HepG2 (cell line): Measurements from ENCODE around the gene ITIH3. TPM values are rescaled to one million over a fixed set of nuclear protein-coding genes. Genes with fewer than 3 reads are reported as not detected.

Source experiments
- CEBPZ ChIP-seq: IDR thresholded peaks from 2 replicates; pipeline ENCODE4 v1.6.1; 2012; ENCODE audit warnings: low read length, improper control_type of control experiment
- CSRNP1 ChIP-seq: sonication (generic); formaldehyde crosslinking; IDR thresholded peaks from 2 replicates; pipeline ENCODE4 v1.8.1; 2023; ENCODE audit warnings: mild to moderate bottlenecking, missing genetic modification reagents
- DBP ChIP-seq: sonication (generic); formaldehyde crosslinking; IDR thresholded peaks from 2 replicates; pipeline ENCODE4 v1.4.0; 2020; ENCODE audit warnings: missing genetic modification reagents; ENCODE audit errors: not compliant biosample characterization
- ELK4 ChIP-seq: sonication (generic); formaldehyde crosslinking; IDR thresholded peaks from 2 replicates; pipeline ENCODE4 v1.9.0; 2021; ENCODE audit warnings: missing genetic modification reagents, borderline replicate concordance
- FOSL2 ChIP-seq: sonication (generic); formaldehyde crosslinking; IDR thresholded peaks from 2 replicates; pipeline ENCODE4 v1.4.0; 2020; ENCODE audit warnings: missing genetic modification reagents
- HDAC2 ChIP-seq: sonication (generic); formaldehyde crosslinking; IDR thresholded peaks from 2 replicates; pipeline ENCODE4 v1.4.0; 2020; ENCODE audit warnings: missing genetic modification reagents
- HNRNPL ChIP-seq: fragments of 200-400 bp; formaldehyde crosslinking; IDR thresholded peaks from 2 replicates; pipeline ENCODE4 v1.6.1; 2017; ENCODE audit warnings: mild to moderate bottlenecking, low read depth, low read length
- PHF8 ChIP-seq: sonication (generic); formaldehyde crosslinking; IDR thresholded peaks from 2 replicates; pipeline ENCODE4 v1.5.0; 2020; ENCODE audit warnings: missing genetic modification reagents
- RCOR2 ChIP-seq: IDR thresholded peaks from 2 replicates; pipeline ENCODE4 v1.6.1; 2016; ENCODE audit warnings: missing biosample characterization, missing genetic modification reagents
- REXO4 ChIP-seq: sonication (generic); formaldehyde crosslinking; IDR thresholded peaks from 2 replicates; pipeline ENCODE4 v1.8.0; 2022; ENCODE audit warnings: missing genetic modification reagents, mild to moderate bottlenecking, borderline replicate concordance
- ZFYVE20 ChIP-seq: sonication (generic); formaldehyde crosslinking; IDR thresholded peaks from 2 replicates; pipeline ENCODE4 v1.8.0; 2023; ENCODE audit warnings: low read depth, mild to moderate bottlenecking, moderate library complexity, missing genetic modification reagents, borderline replicate concordance
- ZNF317 ChIP-seq: sonication (generic); formaldehyde crosslinking; IDR thresholded peaks from 2 replicates; pipeline ENCODE4 v1.5.0; 2020; ENCODE audit warnings: mild to moderate bottlenecking, missing genetic modification reagents
- ZNF362 ChIP-seq: sonication (generic); formaldehyde crosslinking; IDR thresholded peaks from 2 replicates; pipeline ENCODE4 v1.4.0; 2020; ENCODE audit warnings: missing genetic modification reagents, mild to moderate bottlenecking, borderline replicate concordance
- ZNF468 ChIP-seq: sonication (generic); formaldehyde crosslinking; IDR thresholded peaks from 2 replicates; pipeline ENCODE4 v1.8.0; 2022; ENCODE audit warnings: mild to moderate bottlenecking, moderate library complexity, missing genetic modification reagents
- ZNF484 ChIP-seq: sonication (generic); formaldehyde crosslinking; IDR thresholded peaks from 2 replicates; pipeline ENCODE4 v1.5.1; 2020; ENCODE audit warnings: mild to moderate bottlenecking, low read depth, missing genetic modification reagents, borderline replicate concordance
- ZNF501 ChIP-seq: sonication (generic); formaldehyde crosslinking; IDR thresholded peaks from 2 replicates; pipeline ENCODE4 v1.5.1; 2020; ENCODE audit warnings: mild to moderate bottlenecking, moderate library complexity, missing genetic modification reagents
- ZNF558 ChIP-seq: sonication (generic); formaldehyde crosslinking; IDR thresholded peaks from 2 replicates; pipeline ENCODE4 v1.9.0; 2022; ENCODE audit warnings: mild to moderate bottlenecking, missing genetic modification reagents, borderline replicate concordance
- ZNF766 ChIP-seq: sonication (generic); formaldehyde crosslinking; IDR thresholded peaks from 2 replicates; pipeline ENCODE4 v1.5.0; 2020; ENCODE audit warnings: missing genetic modification reagents, borderline replicate concordance
- ZNF850 ChIP-seq: sonication (generic); formaldehyde crosslinking; conservative IDR thresholded peaks from 2 replicates; pipeline ENCODE4 v1.9.0; 2021; ENCODE audit warnings: mild to moderate bottlenecking, missing genetic modification reagents
- ZNF878 ChIP-seq: sonication (generic); formaldehyde crosslinking; IDR thresholded peaks from 2 replicates; pipeline ENCODE4 v1.8.1; 2023; ENCODE audit warnings: mild to moderate bottlenecking, missing genetic modification reagents, moderate library complexity
- polyA plus RNA-seq, 8 experiments: library from polyadenylated mRNA; depleted of rRNA in 3 of 8; stranded (reverse) in 7 of 8; unstranded in 1 of 8; fragments of >200 nt; fragmentation: Illumina TruSeq in 4 of 8; extraction: Trizol in 4 of 8; gene quantifications; 2 replicates each; pipeline versions ENCODE4 v1.2.1 to v1.2.3, GENCODE V29; 2011 to 2016; ENCODE audit warnings: low read depth in 4 of 8, missing spikeins in 1 of 8, mixed read lengths in 1 of 8; ENCODE audit not compliant: insufficient read depth in 1 of 8
- total RNA-seq, 5 experiments: library from RNA; depleted of rRNA; stranded (reverse); fragments of >200 nt; fragmentation: Illumina TruSeq; extraction: Trizol; gene quantifications; 2 replicates each; pipeline ENCODE4 v1.2.3, GENCODE V29; 2016; ENCODE audit warnings: low read depth in 1 of 5

ITIH3 gene
- total and polyA plus RNA-seq, 2 of the 13 experiments (the other 11 are each of a cell fraction or from before 2014, with no cell fraction given): 105 to 632 TPM

GRCh38 chr3:52774901-52775864 is 19.4 kb upstream of the ITIH3 start (continued):
- TF ChIP-seq DBP (CRISPR knock-in tag) (no peak), ZNF850 (CRISPR knock-in tag) (no peak), ZNF484 (CRISPR knock-in tag) (no peak), CSRNP1 (CRISPR knock-in tag) (peak; percentile 74; the same call in 1 of the 2 replicates), HDAC2 (CRISPR knock-in tag) (peak; percentile 91), REXO4 (CRISPR knock-in tag) (no peak), ZNF362 (CRISPR knock-in tag) (no peak; the same call in 1 of the 2 replicates), ZNF878 (CRISPR knock-in tag) (peak; percentile 93), ZNF766 (CRISPR knock-in tag) (no peak; the same call in 1 of the 2 replicates), PHF8 (CRISPR knock-in tag) (no peak), ZNF468 (CRISPR knock-in tag) (no peak), ZNF317 (CRISPR knock-in tag) (peak; percentile 31; the same call in 1 of the 2 replicates), HNRNPL (0 out of 2 replicates have a peak, but pooled peaks have one; percentile 41), FOSL2 (CRISPR knock-in tag) (peak; percentile 63), ZNF501 (CRISPR knock-in tag) (peak; percentile 79), ELK4 (CRISPR knock-in tag) (no peak), ZNF558 (no peak), CEBPZ (no peak), RCOR2 (CRISPR knock-in tag) (peak; percentile 78), ZFYVE20 (CRISPR knock-in tag) (no peak)
